EL (cell line): ENCODE measurements around the gene MARCHF2.
"Not testable (repeated sequence)": the region's sequence is repeated elsewhere in the genome, so short reads cannot be mapped to it uniquely, and the experiment has no call there.

Source experiments
- DNase-seq: peaks from one replicate; pipeline ENCODE4 v3.0.0-alpha.2; 2016

MARCHF2 gene

DNA sequence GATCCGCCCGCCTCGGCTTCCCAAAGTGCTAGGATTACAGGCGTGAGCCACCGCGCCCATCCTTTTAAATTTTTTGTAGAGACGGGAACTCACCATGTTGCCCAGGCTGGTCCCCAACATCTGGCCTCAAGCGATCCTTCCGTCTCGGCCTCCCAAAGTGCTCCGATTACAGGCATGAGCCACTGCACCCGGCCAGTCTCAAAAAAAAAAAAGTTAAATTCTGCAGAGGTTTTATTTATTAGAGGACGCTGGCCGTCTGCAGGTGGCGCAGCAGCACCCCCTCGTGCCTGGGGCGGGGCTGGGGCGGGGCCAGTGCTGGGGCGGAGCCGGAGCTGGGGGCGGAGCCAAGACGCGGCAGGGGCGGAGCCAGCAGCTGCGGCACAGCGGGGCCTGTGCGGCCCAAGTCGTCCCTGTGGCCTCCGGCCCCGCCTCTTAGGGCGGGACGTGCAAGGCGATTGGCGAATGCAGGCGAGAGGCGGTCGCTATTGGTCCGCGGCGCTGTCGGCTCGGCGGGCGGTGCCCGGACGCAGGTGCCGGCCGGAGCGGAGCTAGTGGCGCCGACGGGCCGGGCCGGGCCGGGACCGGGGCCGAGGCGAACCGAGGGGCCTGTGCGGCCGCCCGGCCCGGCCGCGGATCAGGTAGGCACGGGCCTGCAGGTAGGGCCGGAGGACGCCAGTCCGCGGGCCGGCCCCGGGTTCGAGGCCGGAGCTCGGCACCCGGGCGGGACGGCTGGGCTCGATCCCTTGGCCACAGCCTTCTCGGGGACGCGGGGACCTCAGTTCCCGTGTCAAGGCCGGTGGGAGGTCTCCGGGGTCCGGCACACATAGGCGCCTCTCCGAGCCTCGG, at the start of gene MARCHF2:
TSS of gene MARCHF2 (plus strand) at position 523 of the 846 bp plus-strand sequence. CDS start 8,536 bp downstream, outside the sequence.
- peak; percentile 96 for DNase-seq

GRCh38 chr19:8363803-8364771, 49.0 kb upstream of the MARCHF2 start, which contains the start of gene ANGPTL4:
ANGPTL4 (plus strand) TSS chr19:8364155; CDS start chr19:8364322, 167 bp downstream.
- DNase-seq: peak; percentile 70

DNA sequence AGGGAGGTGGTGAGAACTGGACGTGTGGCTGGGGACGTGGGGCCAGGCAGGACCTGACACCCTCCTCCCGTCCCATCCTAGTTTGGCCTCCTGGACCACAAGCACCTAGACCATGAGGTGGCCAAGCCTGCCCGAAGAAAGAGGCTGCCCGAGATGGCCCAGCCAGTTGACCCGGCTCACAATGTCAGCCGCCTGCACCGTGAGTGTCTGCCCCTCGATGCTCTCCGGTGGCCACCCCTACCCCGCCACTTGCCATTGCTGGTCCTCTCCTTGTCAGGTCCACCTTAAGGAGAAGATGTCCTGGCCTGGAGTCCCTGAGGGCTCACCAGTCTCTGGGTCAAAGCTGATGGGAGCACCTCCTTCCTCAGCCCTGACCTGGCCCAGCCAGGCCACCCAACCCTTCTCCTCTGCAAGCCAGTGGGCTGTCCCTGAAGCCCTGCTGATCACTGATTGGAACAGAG, 47.0 kb upstream of the MARCHF2 start:
- no peak for DNase-seq

DNA sequence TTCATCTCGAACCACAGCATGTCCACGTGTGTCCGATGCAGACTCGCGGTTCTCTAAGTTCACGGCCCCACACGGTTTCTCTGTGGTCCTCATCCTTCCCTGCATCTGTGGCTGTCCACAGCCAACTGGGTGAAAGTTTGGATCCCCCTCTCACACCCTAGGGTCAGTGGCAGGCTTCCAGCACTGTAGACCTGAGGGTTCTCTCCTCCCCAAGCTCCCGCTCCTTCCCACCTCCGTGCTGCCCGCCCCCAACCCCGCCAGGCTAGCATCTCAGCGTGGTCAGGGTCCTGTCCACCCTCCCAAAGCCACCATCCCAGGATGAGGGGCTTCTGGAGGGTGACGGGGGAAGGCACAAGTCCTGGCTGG, 46.2 kb upstream of the MARCHF2 start:
- DNase-seq: no peak

DNA sequence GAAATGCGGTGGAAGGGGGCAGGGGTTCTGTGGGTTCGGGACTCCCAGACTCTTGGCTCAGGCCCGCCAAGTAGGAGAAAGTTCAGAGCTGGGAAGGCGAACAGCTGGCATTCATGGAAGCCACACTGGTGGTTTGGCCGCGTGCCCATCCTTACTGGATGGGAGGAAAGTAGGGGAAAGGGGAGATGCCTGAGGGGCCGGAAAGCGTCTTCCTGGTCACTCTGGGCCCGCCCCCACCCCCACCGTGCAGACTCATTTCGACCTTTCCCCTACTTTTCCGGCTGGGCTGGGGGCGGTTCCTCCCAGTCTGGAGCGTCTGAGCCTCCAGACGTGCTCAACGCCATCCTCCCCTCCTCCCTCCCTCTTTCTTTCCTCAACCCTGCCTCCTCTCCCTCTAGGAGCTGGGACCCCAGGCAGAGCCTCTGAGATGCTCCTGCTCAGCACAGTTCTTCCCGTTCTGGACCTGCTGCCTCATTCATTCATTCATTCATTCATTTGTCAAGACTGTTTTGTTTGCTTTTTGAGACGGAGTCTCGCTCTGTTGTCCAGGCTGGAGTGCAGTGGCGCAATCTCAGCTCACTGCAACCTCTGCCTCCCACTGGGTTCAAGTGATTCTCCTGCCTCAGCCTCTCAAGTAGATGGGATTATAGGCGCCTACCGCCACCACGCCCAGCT, 45.6 kb upstream of the MARCHF2 start:
- peak; percentile 97 for DNase-seq

GRCh38 chr19:8370176-8371010, 42.7 kb upstream of the MARCHF2 start:
- DNase-seq: no peak

DNA sequence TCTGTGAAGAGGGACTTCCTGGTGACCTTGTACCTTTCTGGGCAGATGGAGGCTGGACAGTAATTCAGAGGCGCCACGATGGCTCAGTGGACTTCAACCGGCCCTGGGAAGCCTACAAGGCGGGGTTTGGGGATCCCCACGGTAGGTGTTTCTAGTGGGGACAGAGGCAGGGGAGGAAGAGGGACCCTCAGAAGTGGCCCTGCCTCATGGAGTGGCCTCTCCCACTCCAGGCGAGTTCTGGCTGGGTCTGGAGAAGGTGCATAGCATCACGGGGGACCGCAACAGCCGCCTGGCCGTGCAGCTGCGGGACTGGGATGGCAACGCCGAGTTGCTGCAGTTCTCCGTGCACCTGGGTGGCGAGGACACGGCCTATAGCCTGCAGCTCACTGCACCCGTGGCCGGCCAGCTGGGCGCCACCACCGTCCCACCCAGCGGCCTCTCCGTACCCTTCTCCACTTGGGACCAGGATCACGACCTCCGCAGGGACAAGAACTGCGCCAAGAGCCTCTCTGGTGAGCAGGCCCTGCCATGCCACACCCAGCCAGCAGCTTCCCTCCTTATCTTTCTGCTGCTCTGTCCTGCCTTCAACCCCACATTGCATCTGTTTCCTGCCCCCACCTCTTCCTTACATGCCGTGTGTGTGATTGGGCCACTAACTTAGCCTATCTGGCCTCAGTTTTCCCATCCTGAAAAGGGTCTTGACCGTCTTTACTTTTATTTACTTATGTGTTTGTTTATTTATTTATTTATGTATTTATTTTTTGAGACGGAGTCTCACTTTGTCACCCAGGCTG, 41.9 kb upstream of the MARCHF2 start:
- no peak for DNase-seq

DNA sequence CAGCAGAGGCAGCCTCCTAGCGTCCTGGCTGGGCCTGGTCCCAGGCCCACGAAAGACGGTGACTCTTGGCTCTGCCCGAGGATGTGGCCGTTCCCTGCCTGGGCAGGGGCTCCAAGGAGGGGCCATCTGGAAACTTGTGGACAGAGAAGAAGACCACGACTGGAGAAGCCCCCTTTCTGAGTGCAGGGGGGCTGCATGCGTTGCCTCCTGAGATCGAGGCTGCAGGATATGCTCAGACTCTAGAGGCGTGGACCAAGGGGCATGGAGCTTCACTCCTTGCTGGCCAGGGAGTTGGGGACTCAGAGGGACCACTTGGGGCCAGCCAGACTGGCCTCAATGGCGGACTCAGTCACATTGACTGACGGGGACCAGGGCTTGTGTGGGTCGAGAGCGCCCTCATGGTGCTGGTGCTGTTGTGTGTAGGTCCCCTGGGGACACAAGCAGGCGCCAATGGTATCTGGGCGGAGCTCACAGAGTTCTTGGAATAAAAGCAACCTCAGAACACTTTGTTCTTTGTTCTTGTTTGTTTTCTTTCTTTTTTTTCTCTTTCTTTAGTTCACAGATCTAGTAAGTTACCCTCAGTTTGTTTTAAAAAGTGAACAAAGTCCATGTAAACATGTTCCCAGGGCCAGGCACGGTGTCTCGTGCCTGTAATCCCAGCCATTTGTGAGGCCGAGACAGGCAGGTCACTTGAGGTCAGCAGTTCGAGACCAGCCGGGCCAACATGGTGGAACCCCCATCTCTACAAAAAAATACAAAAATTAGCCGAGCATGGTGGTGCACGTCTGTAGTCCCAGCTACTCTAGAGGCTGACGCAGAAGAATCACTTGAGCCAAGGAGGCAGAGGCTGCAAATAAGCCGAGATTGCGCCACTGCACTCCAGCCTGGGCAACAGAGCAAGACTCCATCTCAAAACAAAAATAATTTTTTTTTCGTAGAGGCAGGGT, 39.0 kb upstream of the MARCHF2 start:
- DNase-seq: no peak

DNA sequence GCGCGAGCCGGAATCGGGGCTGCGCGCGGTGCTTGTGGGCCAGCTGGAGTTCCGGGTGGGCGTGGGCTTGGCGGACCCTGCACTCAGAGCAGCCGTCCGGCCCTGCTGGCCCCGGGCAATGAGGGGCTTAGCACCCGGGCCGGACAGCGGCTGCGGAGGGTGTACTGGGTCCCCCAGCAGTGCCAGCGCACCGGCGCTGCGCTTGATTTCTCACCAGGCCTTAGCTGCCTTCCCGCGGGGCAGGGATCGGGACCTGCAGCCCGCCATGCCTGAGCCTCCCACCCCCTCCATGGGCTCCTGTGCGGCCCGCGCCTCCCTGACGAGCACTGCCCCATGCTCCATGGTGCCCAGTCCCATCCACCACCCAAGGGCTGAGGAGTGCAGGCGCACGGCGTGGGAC, 37.3 kb upstream of the MARCHF2 start:
- DNase-seq: not testable (repeated sequence)

DNA sequence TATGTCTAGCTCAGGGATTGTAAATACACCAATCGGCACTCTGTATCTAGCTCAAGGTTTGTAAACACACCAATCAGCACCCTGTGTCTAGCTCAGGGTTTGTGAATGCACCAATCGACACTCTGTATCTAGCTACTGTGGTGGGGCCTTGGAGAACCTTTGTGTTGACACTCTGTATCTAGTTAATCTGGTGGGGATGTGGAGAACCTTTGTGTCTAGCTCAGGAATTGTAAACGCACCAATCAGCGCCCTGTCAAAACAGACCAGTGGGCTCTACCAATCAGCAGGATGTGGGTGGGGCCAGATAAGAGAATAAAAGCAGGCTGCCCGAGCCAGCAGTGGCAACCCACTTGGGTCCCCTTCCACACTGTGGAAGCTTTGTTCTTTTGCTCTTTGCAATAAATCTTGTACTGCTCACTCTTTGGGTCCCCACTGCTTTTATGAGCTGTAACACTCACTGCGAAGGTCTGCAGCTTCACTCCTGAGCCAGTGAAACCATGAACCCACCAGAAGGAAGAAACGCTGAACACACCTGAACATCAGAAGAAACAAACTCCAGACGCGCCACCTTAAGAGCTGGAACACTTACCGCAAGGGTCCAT, 36.6 kb upstream of the MARCHF2 start:
- not testable (repeated sequence) for DNase-seq

DNA sequence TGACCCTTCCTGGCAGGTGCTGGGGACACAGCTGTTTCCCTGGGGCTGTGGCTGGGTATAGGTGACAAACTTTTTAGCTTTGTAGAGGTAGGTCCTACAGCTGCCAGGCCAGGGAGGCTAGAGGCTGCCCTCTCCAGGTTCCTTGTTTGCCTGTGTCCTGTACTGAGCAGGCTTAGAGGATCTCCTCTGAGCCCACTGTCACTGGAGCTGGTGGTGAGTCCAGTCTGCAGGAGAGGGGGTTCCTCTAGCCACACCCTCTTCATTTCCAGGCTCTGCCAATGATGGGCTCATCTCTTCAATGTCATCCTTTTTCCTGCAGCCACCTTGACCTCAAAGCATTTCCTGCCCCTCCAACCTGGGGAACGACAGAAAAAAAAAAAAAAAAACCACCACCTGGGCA, 35.5 kb upstream of the MARCHF2 start:
- no peak for DNase-seq

DNA sequence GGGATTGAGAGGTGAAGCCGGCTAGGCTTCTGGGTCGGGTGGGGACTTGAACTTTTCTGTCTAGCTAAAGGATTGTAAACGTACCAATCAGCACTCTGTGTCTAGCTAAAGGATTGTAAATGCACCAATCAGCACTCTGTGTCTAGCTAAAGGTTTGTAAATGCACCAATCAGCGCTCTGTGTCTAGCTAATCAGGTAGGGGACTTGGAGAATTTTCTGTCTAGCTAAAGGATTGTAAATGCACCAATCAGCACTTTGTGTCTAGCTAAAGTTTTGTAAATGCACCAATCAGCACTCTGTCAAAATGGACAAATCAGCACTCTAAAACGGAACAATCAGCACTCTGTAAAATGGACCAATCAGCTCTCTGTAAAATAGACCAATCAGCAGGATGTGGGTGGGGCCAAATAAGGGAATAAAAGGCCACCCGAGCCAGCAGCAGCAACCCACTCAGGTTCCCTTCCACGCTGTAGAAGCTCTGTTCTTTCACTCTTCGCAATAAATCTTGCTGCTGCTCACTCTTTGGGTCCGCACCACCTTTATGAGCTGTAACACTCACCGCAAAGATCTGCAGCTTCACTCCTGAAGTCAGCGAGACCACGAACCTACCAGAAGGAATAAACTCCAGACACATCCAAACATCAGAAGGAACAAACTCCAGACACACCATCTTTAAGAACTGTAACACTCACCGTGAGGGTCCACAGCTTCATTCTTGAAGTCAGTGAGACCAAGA, 33.8 kb upstream of the MARCHF2 start:
- DNase-seq: not testable (repeated sequence)

DNA sequence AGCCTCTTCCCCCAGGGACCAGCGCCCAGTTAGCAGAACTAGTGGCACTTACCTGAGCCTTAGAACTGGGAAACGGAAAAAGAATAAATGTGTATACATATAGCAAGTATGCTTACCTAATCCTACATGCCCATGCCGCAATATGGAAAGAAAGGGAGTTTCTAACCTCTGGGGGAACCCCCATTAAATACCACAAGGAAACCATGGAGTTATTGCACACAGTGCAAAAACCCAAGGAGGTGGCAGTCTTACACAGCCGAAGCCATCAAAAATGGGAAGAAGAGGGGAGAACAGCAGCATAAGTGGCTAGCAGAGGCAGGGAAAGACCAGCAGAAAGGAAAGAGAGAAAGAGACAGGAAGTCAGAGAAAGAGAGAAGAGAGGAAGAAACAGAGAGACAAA, 28.5 kb upstream of the MARCHF2 start:
- DNase-seq: not testable (repeated sequence)

- not testable (repeated sequence) for DNase-seq
Observed at GRCh38 chr19:8385103-8385502, 28.0 kb upstream of the MARCHF2 start.

GRCh38 chr19:8385566-8385965, 27.5 kb upstream of the MARCHF2 start:
- not testable (repeated sequence) for DNase-seq

GRCh38 chr19:8386419-8386818, 26.7 kb upstream of the MARCHF2 start:
- DNase-seq: not testable (repeated sequence)

DNA sequence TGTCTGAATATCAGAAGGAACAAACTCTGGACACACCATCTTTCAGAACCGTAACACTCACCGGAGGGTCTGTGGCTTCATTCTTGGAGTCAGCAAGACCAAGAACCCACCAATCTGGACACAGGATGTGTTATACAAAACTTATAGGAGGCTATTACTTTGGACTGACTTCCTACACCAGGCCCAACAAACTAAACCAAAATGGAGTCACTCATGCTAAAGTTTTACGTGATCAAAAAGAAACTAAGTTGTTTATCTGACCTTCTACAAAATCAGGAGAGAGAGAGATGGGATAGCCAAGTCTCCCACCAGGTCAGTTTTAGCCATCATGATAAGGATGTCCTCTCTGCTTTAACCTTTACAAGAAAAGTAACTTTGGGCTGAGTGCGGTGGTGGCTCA, 26.1 kb upstream of the MARCHF2 start:
- no peak for DNase-seq
